Erythroblast (primary cell): Measurements from ENCODE around the gene ASAH2B.
"Not testable (repeated sequence)": the region's sequence is repeated elsewhere in the genome, so short reads cannot be mapped to it uniquely, and the experiment has no call there.

Experiments used
- GATA1 ChIP-seq: IDR thresholded peaks from 2 replicates; pipeline ENCODE4 v1.6.1; 2011; ENCODE audit warnings: low read depth, mild to moderate bottlenecking, control low read depth, low read length, moderate library complexity
- POLR2A ChIP-seq: IDR thresholded peaks from 2 replicates; pipeline ENCODE4 v1.6.1; 2011; ENCODE audit warnings: mild to moderate bottlenecking, low read length

- TF ChIP-seq POLR2A, GATA1: not testable (repeated sequence)
Observed at GRCh38 chr10:50782017-50782416, 42.3 kb downstream of the ASAH2B start.
